SU-DHL-6 (cell line): ENCODE data around the gene RFTN1.

ENCODE experiments used
- H2AFZ ChIP-seq: fragments of 200-600 bp; sonication (generic); 2 replicates; pipeline ENCODE4 v1.6.1; 2014; ENCODE audit warnings: low read depth, mild to moderate bottlenecking, moderate library complexity, mixed read lengths, antibody characterized with exemption, low read length; ENCODE audit not compliant: severe bottlenecking
- H3F3A ChIP-seq: fragments of 200-600 bp; shearing (Covaris generic); 2 replicates; pipeline ENCODE4 v1.6.0; 2016; ENCODE audit warnings: antibody characterized with exemption, mild to moderate bottlenecking; ENCODE audit not compliant: insufficient read depth
- H3K27ac ChIP-seq: fragments of 200-600 bp; sonication (generic); 2 replicates; pipeline ENCODE4 v1.5.1; 2016; ENCODE audit warnings: low read depth, mild to moderate bottlenecking, low read length, moderate library complexity, mixed read lengths
- H3K27me3 ChIP-seq: fragments of 200-600 bp; sonication (generic), shearing (Covaris generic); 2 replicates; pipeline ENCODE4 v1.6.0; 2014; ENCODE audit warnings: mild to moderate bottlenecking, low read length
- H3K36me3 ChIP-seq: fragments of 200-600 bp; sonication (generic); 2 replicates; pipeline ENCODE4 v1.6.1; 2014; ENCODE audit warnings: mild to moderate bottlenecking, low read length, mixed read lengths
- H3K4me2 ChIP-seq: fragments of 300-600, 200-600 bp; shearing (Covaris generic), sonication (generic); 2 replicates; pipeline ENCODE4 v1.6.0; 2014; ENCODE audit warnings: low read length, low read depth, mild to moderate bottlenecking; ENCODE audit not compliant: poor library complexity, severe bottlenecking
- H3K4me3 ChIP-seq: fragments of 200-600 bp; sonication (generic); 2 replicates; pipeline ENCODE4 v1.5.1; 2014; ENCODE audit warnings: antibody characterized with exemption, low read length, mild to moderate bottlenecking, mixed read lengths; ENCODE audit not compliant: insufficient read depth, poor library complexity, severe bottlenecking
- H3K79me2 ChIP-seq: fragments of 200-600 bp; sonication (generic); 2 replicates; pipeline ENCODE4 v1.6.1; 2014; ENCODE audit warnings: mild to moderate bottlenecking, low read length, moderate library complexity; ENCODE audit not compliant: insufficient read depth
- H3K9ac ChIP-seq: fragments of 200-600 bp; sonication (generic); 2 replicates; pipeline ENCODE4 v1.7.0; 2014; ENCODE audit warnings: mild to moderate bottlenecking, low read length
- H3K9me2 ChIP-seq: fragments of 200-600 bp; sonication (generic); replicated peaks from 2 replicates; pipeline ENCODE4 v1.6.1; 2014; ENCODE audit warnings: low read length; ENCODE audit not compliant: insufficient read depth
- H3K9me3 ChIP-seq: fragments of 200-600 bp; sonication (generic); 2 replicates; pipeline ENCODE4 v1.6.1; 2014; ENCODE audit warnings: low read length, mixed read lengths; ENCODE audit not compliant: insufficient read depth
- H4K20me1 ChIP-seq: fragments of 200-600 bp; sonication (generic); 2 replicates; pipeline ENCODE4 v1.6.1; 2014; ENCODE audit warnings: low read depth, mild to moderate bottlenecking, antibody characterized with exemption, low read length, moderate library complexity, mixed read lengths
- EZH2phosphoT487 ChIP-seq: fragments of 200-600 bp; sonication (generic), shearing (Covaris generic); conservative IDR thresholded peaks from 2 replicates; pipeline ENCODE4 v1.6.1; 2018; ENCODE audit warnings: mild to moderate bottlenecking, antibody characterized with exemption, low read length, moderate library complexity, mixed read lengths
- TF ChIP-seq, protein P1 (sequence below): fragments of 200-600 bp; sonication (generic); IDR thresholded peaks from one replicate; pipeline ENCODE4 v1.5.1; 2017; ENCODE audit warnings: antibody characterized with exemption, mild to moderate bottlenecking, low read length, moderate library complexity; ENCODE audit not compliant: insufficient read depth, poor library complexity, severe bottlenecking

Gene RFTN1

DNA sequence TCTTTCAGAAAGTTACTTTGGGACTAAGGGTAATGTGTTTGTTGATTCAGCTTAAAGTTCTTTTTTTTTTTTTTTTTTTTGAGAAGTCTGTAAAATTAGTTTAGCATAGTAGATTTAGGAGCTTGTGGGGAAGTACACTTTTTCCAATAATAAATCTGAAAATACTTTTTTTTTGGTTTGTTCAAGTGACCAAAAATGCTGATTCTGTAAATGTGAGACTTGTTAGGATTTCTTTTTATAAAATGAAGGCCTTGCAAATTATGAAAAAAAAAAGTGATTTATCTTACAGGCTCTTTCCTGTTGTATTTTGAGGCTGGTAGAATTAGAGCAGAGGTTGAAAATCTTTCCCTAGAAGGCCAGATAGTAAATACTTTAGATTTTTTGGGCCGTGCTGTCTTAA is 240.9 kb downstream of the RFTN1 start:
- no peaks in the 10 kb centered on the region for H3K9me3 ChIP-seq
- H3K4me2 ChIP-seq = no peak overlapping the region
- no peak overlapping the region for H3K4me3 ChIP-seq
- no peak overlapping the region for H3K27ac ChIP-seq
- H4K20me1 ChIP-seq = no peaks in the 10 kb centered on the region
- no peak overlapping the region for H2AFZ ChIP-seq
- no peak overlapping the region for H3K9ac ChIP-seq
- no peaks in the 10 kb centered on the region for H3K9me2 ChIP-seq
- no peaks in the 10 kb centered on the region for H3K27me3 ChIP-seq
- H3K79me2 ChIP-seq = peaks cover 15% of the 10 kb centered on the region
- H3F3A ChIP-seq = peaks cover 3% of the 10 kb centered on the region; the same call in 1 of the 2 replicates
- no peak for TF ChIP-seq EZH2phosphoT487
- TF ChIP-seq, protein P1, sequence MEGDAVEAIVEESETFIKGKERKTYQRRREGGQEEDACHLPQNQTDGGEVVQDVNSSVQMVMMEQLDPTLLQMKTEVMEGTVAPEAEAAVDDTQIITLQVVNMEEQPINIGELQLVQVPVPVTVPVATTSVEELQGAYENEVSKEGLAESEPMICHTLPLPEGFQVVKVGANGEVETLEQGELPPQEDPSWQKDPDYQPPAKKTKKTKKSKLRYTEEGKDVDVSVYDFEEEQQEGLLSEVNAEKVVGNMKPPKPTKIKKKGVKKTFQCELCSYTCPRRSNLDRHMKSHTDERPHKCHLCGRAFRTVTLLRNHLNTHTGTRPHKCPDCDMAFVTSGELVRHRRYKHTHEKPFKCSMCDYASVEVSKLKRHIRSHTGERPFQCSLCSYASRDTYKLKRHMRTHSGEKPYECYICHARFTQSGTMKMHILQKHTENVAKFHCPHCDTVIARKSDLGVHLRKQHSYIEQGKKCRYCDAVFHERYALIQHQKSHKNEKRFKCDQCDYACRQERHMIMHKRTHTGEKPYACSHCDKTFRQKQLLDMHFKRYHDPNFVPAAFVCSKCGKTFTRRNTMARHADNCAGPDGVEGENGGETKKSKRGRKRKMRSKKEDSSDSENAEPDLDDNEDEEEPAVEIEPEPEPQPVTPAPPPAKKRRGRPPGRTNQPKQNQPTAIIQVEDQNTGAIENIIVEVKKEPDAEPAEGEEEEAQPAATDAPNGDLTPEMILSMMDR = no peak
- peaks cover 20% of the 10 kb centered on the region; the same call in 1 of the 2 replicates for H3K36me3 ChIP-seq

DNA sequence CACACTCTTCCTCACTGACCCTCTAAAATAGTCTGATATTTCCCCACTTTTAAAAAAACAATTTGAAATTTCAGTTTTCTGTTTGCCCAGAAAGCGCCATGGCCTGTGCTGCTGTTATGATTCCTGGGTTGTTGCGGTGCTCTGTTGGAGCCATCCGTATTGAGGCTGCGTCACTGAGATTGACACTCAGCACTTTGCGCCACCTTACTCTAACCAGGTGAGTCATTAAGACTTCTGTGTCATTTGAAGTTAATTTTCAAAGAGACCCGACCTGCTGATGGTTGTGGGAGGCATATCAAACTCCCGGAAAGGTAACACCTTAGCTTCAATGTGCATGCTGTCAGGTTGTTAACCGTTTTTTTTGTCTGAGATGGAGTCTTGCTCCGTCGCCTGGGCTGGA is 242.6 kb downstream of the RFTN1 start:
- no peak overlapping the region for H3K27ac ChIP-seq
- no peaks in the 10 kb centered on the region for H3K9me3 ChIP-seq
- H3K79me2 ChIP-seq = peaks cover 33% of the 10 kb centered on the region
- H2AFZ ChIP-seq = no peak overlapping the region
- H3K36me3 ChIP-seq = peaks cover 20% of the 10 kb centered on the region; the same call in 1 of the 2 replicates
- H3K9me2 ChIP-seq = no peaks in the 10 kb centered on the region
- no peaks in the 10 kb centered on the region for H4K20me1 ChIP-seq
- H3F3A ChIP-seq = peaks cover 6% of the 10 kb centered on the region; the same call in 1 of the 2 replicates
- H3K27me3 ChIP-seq = no peaks in the 10 kb centered on the region
- H3K9ac ChIP-seq = no peak overlapping the region
- H3K4me2 ChIP-seq = no peak overlapping the region
- TF ChIP-seq, protein P1 = no peak
- no peak for TF ChIP-seq EZH2phosphoT487
- no peak overlapping the region for H3K4me3 ChIP-seq

DNA sequence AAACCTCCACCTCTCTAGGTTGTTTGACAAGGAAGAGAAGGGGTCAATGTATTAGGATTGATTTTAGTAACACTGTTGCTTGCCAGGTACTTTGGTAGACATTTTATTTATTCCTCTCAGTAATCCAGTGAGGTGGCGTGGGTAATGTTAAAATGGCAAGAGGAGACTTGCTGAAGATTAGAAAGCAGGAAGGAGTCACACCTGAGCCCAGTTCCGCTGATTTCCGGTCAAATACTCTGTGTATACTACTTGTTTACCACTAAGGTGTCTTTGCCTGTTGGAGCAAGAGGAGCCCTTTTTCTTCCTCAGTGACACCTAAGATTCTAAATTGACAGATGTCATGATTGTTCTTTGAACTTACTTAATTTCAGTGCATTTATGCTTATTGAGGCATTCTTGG is 246.8 kb downstream of the RFTN1 start:
- Histone ChIP-seq H3K9ac (peak overlapping the region; percentile 69; the same call in 1 of the 2 replicates), H3K9me2 (no peaks in the 10 kb centered on the region), H3K79me2 (peaks cover 58% of the 10 kb centered on the region), H3K4me3 (peak overlapping the region; percentile 75), H4K20me1 (no peaks in the 10 kb centered on the region), H3K27me3 (no peaks in the 10 kb centered on the region), H3K4me2 (peak overlapping the region; percentile 85), H3F3A (peaks cover 6% of the 10 kb centered on the region; the same call in 1 of the 2 replicates), H3K36me3 (peaks cover 8% of the 10 kb centered on the region; the same call in 1 of the 2 replicates), H3K27ac (no peak overlapping the region), H3K9me3 (no peaks in the 10 kb centered on the region), H2AFZ (no peak overlapping the region)
- TF ChIP-seq, protein P1 = no peak
- TF ChIP-seq EZH2phosphoT487 = no peak
